GM21515 (cell line): Measurements from ENCODE around the gene ST8SIA6.

Experiments
- ATAC-seq: cut with Tn5 transposase; IDR thresholded peaks from one replicate; pipeline ENCODE4 v1.9.1; 2021; ENCODE audit not compliant: unreplicated experiment

ST8SIA6 gene

DNA sequence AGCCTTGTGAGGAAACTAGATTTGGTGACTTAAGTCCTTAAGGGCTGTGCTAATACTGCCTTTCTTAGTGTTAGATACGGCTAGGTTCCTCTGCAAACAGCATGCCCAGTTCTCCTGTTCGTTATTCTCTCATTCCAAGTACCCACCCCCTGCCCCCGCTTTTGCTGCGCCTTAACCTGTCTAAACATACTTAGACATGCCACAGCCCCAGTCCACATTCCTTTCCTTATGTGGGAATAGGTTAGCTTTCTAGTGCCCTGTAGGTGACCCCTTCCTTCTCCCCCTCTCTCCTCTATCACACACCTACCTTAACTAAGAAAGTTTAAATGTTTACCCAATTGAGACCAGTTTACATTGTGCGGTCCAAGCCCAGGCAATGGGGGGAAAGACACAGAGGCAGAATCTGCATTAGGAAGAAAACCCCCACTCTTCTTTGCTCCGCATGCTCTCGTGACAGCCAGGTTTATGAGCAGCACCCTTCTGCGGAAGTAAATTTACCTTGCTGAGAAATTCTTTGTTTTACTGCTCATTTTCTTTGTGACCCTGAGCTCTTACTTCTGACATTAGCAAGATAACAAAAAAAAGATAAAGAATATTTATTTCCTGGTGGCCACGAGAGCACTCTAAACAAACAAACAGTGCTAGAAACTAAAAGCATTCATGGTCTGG, 177.5 kb downstream of the ST8SIA6 start:
- no peak for ATAC-seq

DNA sequence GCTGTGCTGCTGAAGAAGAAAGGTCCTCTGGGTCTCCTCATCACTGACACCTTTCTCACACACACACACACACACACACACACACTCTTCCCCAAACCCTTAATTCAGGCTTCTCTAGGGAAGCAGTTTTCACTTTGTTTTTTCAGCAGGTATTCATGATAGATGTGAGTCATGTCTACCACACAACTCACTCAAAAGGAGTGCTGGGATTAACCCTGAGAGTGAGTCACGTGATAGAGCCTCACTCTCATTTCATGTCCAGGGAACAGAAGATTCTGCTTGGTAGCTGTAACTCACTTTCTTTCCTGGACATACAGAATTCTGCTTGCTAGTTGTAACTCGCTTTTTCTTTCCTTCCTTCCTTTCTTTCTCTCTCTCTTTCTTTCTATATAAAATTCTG, 181.0 kb downstream of the ST8SIA6 start:
- no peak for ATAC-seq

- ATAC-seq = no peak
Observed at GRCh38 chr10:17272648-17273047, 181.7 kb downstream of the ST8SIA6 start.
